CD4-positive, alpha-beta T cell (primary cell): ENCODE data around the gene ABR. TPM values are rescaled to one million over a fixed set of nuclear protein-coding genes. Genes with fewer than 3 reads are reported as not detected.

Experiments
- ATAC-seq: fragments of 200-7000 bp; cut with Tn5 transposase; one replicate; pipeline ENCODE4 v1.10.0; 2022; ENCODE audit warnings: mild to moderate bottlenecking; ENCODE audit not compliant: poor library complexity
- CTCF ChIA-PET: fragments of 350-600 bp; sonication (Branson Sonifier 250); formaldehyde crosslinking; loops from one replicate; lab custom pipeline; 2021; ENCODE audit warnings: antibody characterized with exemption, inconsistent platforms; lab: Charles Lee
- POLR2A ChIA-PET: fragments of 350-600 bp; sonication (Branson Sonifier 250); formaldehyde crosslinking; loops from one replicate; lab custom pipeline; 2021; ENCODE audit warnings: antibody characterized with exemption, inconsistent platforms; lab: Charles Lee
- DNase-seq, 14 experiments: peaks; one replicate each; pipeline ENCODE4 v3.0.0-alpha.2; 2013 to 2020; ENCODE audit warnings: mixed read lengths in 2 of 14
- H3K27ac ChIP-seq, 2 donors: one replicate each; pipeline versions ENCODE4 v1.5.1 to v1.7.0; 2013; ENCODE audit warnings: low read length in 2 of 2, low read depth in 1 of 2, mild to moderate bottlenecking in 1 of 2
- H3K27me3 ChIP-seq, 2 experiments: 1 replicate in 1 of 2; 2 replicates in 1 of 2; pipeline versions ENCODE4 v1.6.1 to v1.7.0; 2013; ENCODE audit warnings: low read length in 2 of 2, control low read depth in 1 of 2, mild to moderate bottlenecking in 1 of 2, moderate library complexity in 1 of 2; ENCODE audit not compliant: insufficient read depth in 2 of 2, control insufficient read depth in 1 of 2
- H3K36me3 ChIP-seq: one replicate; pipeline ENCODE4 v1.6.1; 2013; ENCODE audit warnings: low read length, control low read depth; ENCODE audit not compliant: insufficient read depth
- H3K4me1 ChIP-seq: one replicate; pipeline ENCODE4 v1.6.1; 2013; ENCODE audit warnings: low read length, control low read depth; ENCODE audit not compliant: insufficient read depth
- H3K4me3 ChIP-seq: one replicate; pipeline ENCODE4 v1.5.1; 2013; ENCODE audit warnings: mild to moderate bottlenecking, low read length, moderate library complexity
- H3K9me3 ChIP-seq, 2 experiments: 1 replicate in 1 of 2; 2 replicates in 1 of 2; pipeline versions ENCODE4 v1.6.1 to v1.7.0; 2013; ENCODE audit warnings: low read length in 2 of 2, mild to moderate bottlenecking in 2 of 2, control low read depth in 1 of 2, moderate library complexity in 1 of 2; ENCODE audit not compliant: control insufficient read depth in 1 of 2, insufficient read depth in 1 of 2
- H3K27ac Mint-ChIP-seq: one replicate; pipeline ENCODE4 v1.8.0; 2020; ENCODE audit warnings: mixed read lengths
- H3K27me3 Mint-ChIP-seq: one replicate; pipeline ENCODE4 v1.8.0; 2021; ENCODE audit warnings: mixed read lengths
- H3K36me3 Mint-ChIP-seq: one replicate; pipeline ENCODE4 v1.8.0; 2021; ENCODE audit warnings: low read depth, mixed read lengths
- H3K4me1 Mint-ChIP-seq: one replicate; pipeline ENCODE4 v1.8.0; 2021; ENCODE audit warnings: low read depth, mixed read lengths
- H3K4me3 Mint-ChIP-seq: one replicate; pipeline ENCODE4 v1.8.0; 2020; ENCODE audit warnings: mild to moderate bottlenecking, mixed read lengths
- H3K9me3 Mint-ChIP-seq: one replicate; pipeline ENCODE4 v1.8.0; 2020; ENCODE audit warnings: mixed read lengths
- CTCF ChIP-seq: fragments of 200-600 bp; IDR thresholded peaks from one replicate; pipeline ENCODE4 v1.8.0; 2022; ENCODE audit warnings: antibody characterized with exemption, mild to moderate bottlenecking
- intact Hi-C, 2 experiments: fragments of 100-400 bp; cut with DNase I in 1 of 2; cut with micrococcal nuclease in 1 of 2; formaldehyde crosslinking; loops; one replicate each; pipeline versions ENCODE4 v1.15.1 to v1.9.0; 2023 to 2025; cut with DNase I, micrococcal nuclease
- total RNA-seq, 174 experiments: library from RNA in 2 of 174; stranded (reverse) in 2 of 174; gene quantifications; one replicate each; pipeline ENCODE4 v1.2.3 and lab custom pipeline; 2021 to 2026

Gene ABR
- total RNA-seq, 2 experiments from 2014 or later = 72.4 to 74.8 TPM

- CTCF ChIA-PET = no interaction called here
- Histone ChIP-seq H3K27me3 (no peaks in the 10 kb centered on the region), H3K36me3 (no peaks in the 10 kb centered on the region), H3K9me3 (no peaks in the 10 kb centered on the region), H3K4me1 (peaks cover 29% of the 10 kb centered on the region), H3K27ac (no peak overlapping the region), H3K4me3 (no peak overlapping the region)
- no peak for TF ChIP-seq CTCF
- DNase-seq (peak in 1 of 14 experiments; percentile 45), ATAC-seq (no peak)
- Mint-ChIP-seq H3K4me3 (no peak overlapping the region), H3K9me3 (no peaks in the 10 kb centered on the region), H3K27ac (no peak overlapping the region), H3K27me3 (peaks cover 6% of the 10 kb centered on the region), H3K4me1 (peaks cover 14% of the 10 kb centered on the region), H3K36me3 (no peaks in the 10 kb centered on the region)
- intact Hi-C loops = no loop called here
- POLR2A ChIA-PET = no interaction called here
Observed at GRCh38 chr17:1119924-1120323, 59.9 kb downstream of the ABR start.

- H3K4me1 ChIP-seq = peaks cover 22% of the 10 kb centered on the region
- intact Hi-C loops = no loop called here
- ChIA-PET POLR2A (no interaction called here), CTCF (no interaction called here)
- H3K27me3 Mint-ChIP-seq = no peaks in the 10 kb centered on the region
- no peak for TF ChIP-seq CTCF
- H3K36me3 ChIP-seq = no peaks in the 10 kb centered on the region
- H3K36me3 Mint-ChIP-seq = no peaks in the 10 kb centered on the region
- DNase-seq (no peak), ATAC-seq (no peak)
- H3K27ac ChIP-seq = no peak overlapping the region
- no peak overlapping the region for H3K27ac Mint-ChIP-seq
- H3K4me1 Mint-ChIP-seq = peaks cover 15% of the 10 kb centered on the region
- H3K4me3 Mint-ChIP-seq = no peak overlapping the region
- H3K27me3 ChIP-seq = no peaks in the 10 kb centered on the region
- no peak overlapping the region for H3K4me3 ChIP-seq
- no peaks in the 10 kb centered on the region for H3K9me3 ChIP-seq
- H3K9me3 Mint-ChIP-seq = no peaks in the 10 kb centered on the region
Observed at GRCh38 chr17:1116602-1117001, 63.2 kb downstream of the ABR start.

- Mint-ChIP-seq H3K27ac (no peak overlapping the region), H3K36me3 (no peaks in the 10 kb centered on the region), H3K4me3 (no peak overlapping the region), H3K9me3 (no peaks in the 10 kb centered on the region), H3K27me3 (no peaks in the 10 kb centered on the region), H3K4me1 (peaks cover 31% of the 10 kb centered on the region)
- intact Hi-C loops = no loop called here
- CTCF ChIA-PET = interaction anchor here (1.3 kb wide), 1 partner anchor 10 kb away, joined by 4 read pairs; no protein-coding TSS in a partner anchor
- ATAC-seq (no peak), DNase-seq (no peak)
- H3K4me1 ChIP-seq = peaks cover 50% of the 10 kb centered on the region
- no peak for TF ChIP-seq CTCF
- H3K36me3 ChIP-seq = no peaks in the 10 kb centered on the region
- no peaks in the 10 kb centered on the region for H3K9me3 ChIP-seq
- POLR2A ChIA-PET = interaction anchor here (1.4 kb wide), 1 partner anchor 16 kb away, joined by 3 read pairs; no protein-coding TSS in a partner anchor
- H3K27ac ChIP-seq = no peak overlapping the region
- no peak overlapping the region for H3K4me3 ChIP-seq
- no peaks in the 10 kb centered on the region for H3K27me3 ChIP-seq
Observed at GRCh38 chr17:1112875-1113274, 66.9 kb downstream of the ABR start.
